Muscle of leg (tissue), 11 donors: ENCODE measurements around the gene ZCWPW1. TPM values are rescaled to one million over a fixed set of nuclear protein-coding genes. Genes with fewer than 3 reads are reported as not detected.

Experiments
- DNase-seq: peaks from one replicate; pipeline ENCODE4 v3.0.0; 2013
- H3K27ac ChIP-seq: one replicate; pipeline ENCODE4 v1.5.1; 2013; ENCODE audit warnings: mild to moderate bottlenecking, low read length, control low read depth
- H3K27me3 ChIP-seq: one replicate; pipeline ENCODE4 v1.6.1; 2013; ENCODE audit warnings: low read length; ENCODE audit not compliant: control insufficient read depth, insufficient read depth
- H3K36me3 ChIP-seq: one replicate; pipeline ENCODE4 v1.6.1; 2013; ENCODE audit warnings: low read length; ENCODE audit not compliant: control insufficient read depth, insufficient read depth
- H3K4me1 ChIP-seq: one replicate; pipeline ENCODE4 v1.6.1; 2013; ENCODE audit warnings: low read length; ENCODE audit not compliant: control insufficient read depth, insufficient read depth
- H3K4me3 ChIP-seq: one replicate; pipeline ENCODE4 v1.5.1; 2013; ENCODE audit warnings: low read length, control low read depth
- H3K9me3 ChIP-seq: replicated peaks from 2 replicates; pipeline ENCODE4 v1.6.1; 2013; ENCODE audit warnings: low read depth, low read length; ENCODE audit not compliant: control insufficient read depth
- WGBS: methylation state at CpG from one replicate; pipeline ENCODE4 v1.1.5; 2013; ENCODE audit warnings: missing lambda C conversion rate; ENCODE audit not compliant: insufficient coverage; 5-methylcytosine and 5-hydroxymethylcytosine counted together
- polyA plus RNA-seq, 8 donors: library from polyadenylated mRNA; unstranded; fragments of 120-200 nt; gene quantifications; one replicate each; pipeline versions ENCODE4 v1.2.1 to v1.2.3, GENCODE V29; 2013; ENCODE audit warnings: inconsistent platforms in 1 of 8, low replicate concordance in 1 of 8; ENCODE audit not compliant: insufficient read length in 8 of 8, insufficient read depth in 1 of 8
- total RNA-seq: library from RNA; stranded (reverse); fragments of 120-200 nt; gene quantifications from one replicate; pipeline ENCODE4 v1.2.4, GENCODE V29; 2013

The ZCWPW1 gene
- total and polyA plus RNA-seq, 9 donors: 4.4 to 8.9 (median 5.2) TPM

DNA sequence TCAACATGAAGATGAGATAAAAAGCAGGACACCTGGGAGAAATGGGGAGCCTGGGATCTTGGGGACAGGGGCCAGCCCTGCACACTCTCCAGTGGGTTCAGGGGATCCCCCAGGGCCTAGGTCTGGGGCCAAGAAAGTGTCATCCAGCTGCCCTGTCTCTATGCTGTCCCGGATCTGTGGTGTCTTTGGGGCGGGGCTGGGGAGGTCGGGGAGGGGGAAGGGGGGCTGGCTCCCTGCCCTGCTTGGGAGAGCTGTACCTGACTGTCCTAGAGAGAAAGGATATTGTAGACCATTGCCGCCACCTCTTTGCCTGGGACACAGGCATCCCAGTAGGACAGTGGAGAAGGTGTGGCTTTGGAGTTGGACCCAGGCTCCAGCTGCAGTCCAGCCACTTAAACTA is 42.5 kb upstream of the ZCWPW1 start:
- H3K4me3 ChIP-seq: no peak overlapping the region
- WGBS: no CpG with 5 or more reads among the region's 4 CpGs
- DNase-seq: no peak
- H3K36me3 ChIP-seq: peaks cover 54% of the 10 kb centered on the region
- H3K4me1 ChIP-seq: peaks cover 56% of the 10 kb centered on the region
- H3K27me3 ChIP-seq: no peaks in the 10 kb centered on the region
- H3K9me3 ChIP-seq: no peaks in the 10 kb centered on the region
- no peak overlapping the region for H3K27ac ChIP-seq

DNA sequence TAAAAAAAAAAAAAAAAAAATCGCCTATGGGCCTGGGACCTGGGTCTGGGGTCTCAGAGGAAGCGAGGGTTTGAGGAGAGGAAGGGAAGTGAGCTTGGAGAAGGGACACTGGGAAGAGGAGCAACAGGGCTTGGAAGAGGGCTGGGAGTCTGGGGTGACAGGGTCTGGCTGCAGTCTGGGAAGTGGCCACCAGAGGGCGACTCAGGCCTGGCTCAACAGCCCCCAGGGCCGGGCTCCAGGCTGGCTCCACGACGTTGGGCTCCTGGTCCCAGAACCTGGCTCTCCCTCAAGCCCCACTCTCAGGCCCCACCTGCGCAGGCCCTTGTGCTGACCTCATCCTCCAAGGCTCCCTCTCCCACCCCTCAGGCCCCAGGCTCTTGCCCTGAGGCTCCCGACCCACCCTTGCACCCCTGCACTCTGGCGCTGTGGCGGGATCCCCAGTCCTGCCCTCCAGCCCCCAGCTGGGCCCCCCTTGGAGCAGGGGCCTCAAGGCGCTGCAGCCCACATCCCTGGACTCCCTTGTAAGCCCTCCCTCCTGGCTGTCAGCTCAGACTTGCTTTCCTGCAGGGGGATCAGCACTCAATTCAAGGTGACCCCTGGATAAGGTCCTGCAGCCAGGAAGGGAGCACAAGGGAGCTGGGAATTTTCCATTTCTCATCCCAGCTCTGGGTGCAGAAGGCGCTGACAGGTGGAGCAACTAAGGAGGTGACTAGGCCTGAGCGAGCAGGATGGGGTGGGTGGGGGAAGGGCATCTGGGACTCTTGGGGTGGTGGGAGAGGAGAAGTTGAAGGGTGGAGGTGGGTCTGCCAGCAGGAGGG is 40.9 kb upstream of the ZCWPW1 start:
- no peaks in the 10 kb centered on the region for H3K27me3 ChIP-seq
- DNase-seq: peak; percentile 84
- H3K9me3 ChIP-seq: no peaks in the 10 kb centered on the region
- WGBS: 20% methylated on average over 10 of the region's 13 CpGs
- H3K4me1 ChIP-seq: peaks cover 57% of the 10 kb centered on the region
- H3K27ac ChIP-seq: no peak overlapping the region
- H3K36me3 ChIP-seq: peaks cover 47% of the 10 kb centered on the region
- no peak overlapping the region for H3K4me3 ChIP-seq

DNA sequence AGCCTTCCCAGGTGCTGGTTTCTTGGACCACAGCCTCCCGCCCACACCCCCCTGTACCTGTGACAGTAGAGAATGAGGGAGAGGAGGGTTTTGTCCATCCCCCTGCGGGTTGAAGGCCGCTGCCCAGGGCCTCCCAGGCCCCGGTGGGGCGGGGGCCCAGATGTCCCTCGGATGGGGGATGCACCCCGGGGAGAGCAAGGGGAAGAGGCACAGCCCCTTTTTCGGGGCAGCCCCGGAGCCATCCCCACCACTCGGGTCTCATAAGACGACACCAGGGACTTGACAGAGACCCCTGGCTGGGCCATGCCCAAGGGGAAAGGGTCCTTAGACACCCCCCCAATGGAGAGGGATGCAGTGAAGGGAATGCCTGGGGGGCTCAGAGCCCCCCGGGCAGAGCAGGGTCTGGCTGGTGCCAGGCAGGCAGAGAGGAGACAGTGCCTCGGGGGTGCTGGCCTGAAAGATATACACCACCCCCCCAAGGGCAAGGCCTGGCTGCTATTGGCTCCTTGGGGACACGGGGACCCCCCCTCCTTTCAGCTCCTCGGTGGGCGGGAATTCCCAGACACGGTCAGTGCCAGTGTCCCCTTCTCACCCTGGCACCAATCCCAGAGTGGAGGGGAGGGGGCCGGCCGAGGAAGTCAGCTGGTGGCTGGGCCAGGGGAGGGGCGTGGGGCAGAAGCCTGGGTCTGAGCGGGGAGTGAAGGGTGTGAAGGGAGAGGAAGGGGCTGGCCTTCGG is 39.3 kb upstream of the ZCWPW1 start:
- Histone ChIP-seq H3K4me3 (no peak overlapping the region), H3K36me3 (peaks cover 38% of the 10 kb centered on the region), H3K9me3 (no peaks in the 10 kb centered on the region), H3K27me3 (no peaks in the 10 kb centered on the region), H3K27ac (peak overlapping the region; percentile 42), H3K4me1 (peaks cover 61% of the 10 kb centered on the region)
- WGBS: 73% methylated on average over 11 of the region's 22 CpGs
- DNase-seq: peak; percentile 66

DNA sequence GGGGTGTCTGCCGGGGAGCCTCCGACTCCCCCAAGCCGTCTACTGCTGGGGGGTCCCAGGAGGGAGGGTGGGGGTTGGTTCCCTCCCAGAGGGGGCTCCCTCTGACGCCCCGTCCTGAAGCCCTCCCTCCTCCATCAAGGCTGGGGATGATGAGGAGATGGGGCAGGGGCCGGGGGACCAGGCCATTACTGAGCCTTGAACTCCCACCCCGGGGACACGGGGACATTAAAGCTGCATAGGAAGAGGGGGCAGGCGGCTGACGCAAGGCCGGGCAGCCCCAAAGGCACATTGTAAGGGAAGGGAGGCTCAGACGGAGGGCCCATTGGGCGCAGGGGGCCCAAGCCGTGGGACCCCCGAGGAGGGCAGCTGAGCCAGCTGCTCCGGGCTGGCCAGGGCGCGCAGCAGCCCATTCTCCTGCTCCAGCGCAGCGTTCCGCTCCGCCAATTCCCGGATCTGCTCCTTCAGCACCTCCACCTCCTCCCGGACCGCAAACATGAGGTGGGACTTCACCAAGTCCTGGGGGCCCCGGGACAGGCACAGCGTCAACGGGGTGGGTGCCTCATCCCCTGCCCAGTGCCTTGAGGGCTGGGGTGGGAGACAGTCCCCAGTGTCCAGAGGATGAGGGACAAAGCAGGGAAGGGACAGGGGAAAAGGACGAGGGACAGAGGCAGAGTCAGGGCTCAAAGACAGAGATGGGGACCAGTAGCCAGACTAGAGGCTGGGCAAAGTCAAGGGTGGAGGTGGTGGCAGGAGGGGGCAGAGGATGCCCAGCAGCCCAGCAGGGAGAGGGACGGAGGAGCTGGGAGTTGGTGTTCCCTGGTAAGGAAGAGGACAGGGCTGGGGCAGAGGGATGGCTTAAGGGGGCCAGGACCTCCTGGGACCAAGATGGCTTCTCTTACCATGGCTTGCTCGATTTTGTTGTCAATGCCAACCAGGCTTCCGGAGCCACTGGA is 38.4 kb upstream of the ZCWPW1 start:
- DNase-seq: no peak
- Histone ChIP-seq H3K27ac (peak overlapping the region; percentile 55), H3K36me3 (peaks cover 33% of the 10 kb centered on the region), H3K9me3 (no peaks in the 10 kb centered on the region), H3K4me3 (no peak overlapping the region), H3K27me3 (no peaks in the 10 kb centered on the region), H3K4me1 (peaks cover 59% of the 10 kb centered on the region)
- WGBS: 72% methylated on average over 18 of the region's 32 CpGs

DNA sequence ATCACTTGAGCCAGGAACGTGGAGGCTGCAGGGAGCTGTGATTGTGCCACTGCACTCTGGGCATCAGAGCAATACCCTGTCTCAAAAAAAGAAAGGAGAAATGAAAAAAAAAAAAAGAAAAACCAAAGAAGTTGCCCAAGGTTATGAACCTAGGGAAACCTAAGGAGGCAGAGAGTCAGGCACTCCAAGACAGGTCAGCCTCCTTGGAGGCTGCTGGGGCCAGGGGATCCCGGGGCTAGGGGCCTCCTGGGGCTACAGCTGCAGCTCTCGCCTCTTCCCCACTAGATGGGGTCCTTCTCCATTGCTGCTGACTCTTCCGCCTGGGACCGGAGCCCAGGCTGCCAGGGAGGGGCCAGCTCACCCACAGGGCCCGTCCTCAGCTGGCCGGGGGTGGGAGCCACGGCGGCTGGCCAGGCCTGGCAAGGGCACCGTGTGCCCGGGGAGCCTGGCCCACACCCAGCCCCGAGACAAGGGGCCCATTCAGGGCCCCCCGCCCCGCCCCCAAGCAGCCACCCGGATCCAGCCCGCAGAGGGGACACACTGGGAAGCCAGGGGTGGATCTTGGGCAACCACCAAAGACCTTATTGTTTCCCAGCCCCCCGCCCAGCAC is 37.3 kb upstream of the ZCWPW1 start:
- Histone ChIP-seq H3K9me3 (no peaks in the 10 kb centered on the region), H3K27me3 (no peaks in the 10 kb centered on the region), H3K36me3 (peaks cover 36% of the 10 kb centered on the region), H3K27ac (peak overlapping the region; percentile 59), H3K4me1 (peaks cover 59% of the 10 kb centered on the region), H3K4me3 (no peak overlapping the region)
- WGBS: 8% methylated on average over 14 of the region's 17 CpGs
- peak; percentile 90 for DNase-seq

DNA sequence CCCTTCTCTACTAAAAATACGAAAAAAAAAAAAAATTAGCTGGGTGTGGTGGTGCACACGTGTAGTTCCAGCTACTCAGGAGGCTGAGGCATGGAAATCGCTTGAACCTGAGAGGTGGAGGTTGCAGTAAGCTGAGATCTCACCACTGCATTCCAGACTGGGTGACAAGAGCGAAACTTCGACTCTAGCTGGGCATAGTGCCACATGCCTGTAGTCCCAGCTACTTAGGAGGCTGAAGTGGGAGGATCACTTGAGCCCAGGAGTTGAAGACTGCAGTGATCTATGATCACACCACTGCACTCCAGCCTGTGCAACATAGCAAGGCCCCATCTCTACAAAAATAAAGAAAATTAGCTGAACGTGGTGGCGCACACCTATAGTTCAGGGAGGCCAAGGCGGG is 36.8 kb upstream of the ZCWPW1 start:
- H3K27ac ChIP-seq: peak overlapping the region; percentile 59

DNA sequence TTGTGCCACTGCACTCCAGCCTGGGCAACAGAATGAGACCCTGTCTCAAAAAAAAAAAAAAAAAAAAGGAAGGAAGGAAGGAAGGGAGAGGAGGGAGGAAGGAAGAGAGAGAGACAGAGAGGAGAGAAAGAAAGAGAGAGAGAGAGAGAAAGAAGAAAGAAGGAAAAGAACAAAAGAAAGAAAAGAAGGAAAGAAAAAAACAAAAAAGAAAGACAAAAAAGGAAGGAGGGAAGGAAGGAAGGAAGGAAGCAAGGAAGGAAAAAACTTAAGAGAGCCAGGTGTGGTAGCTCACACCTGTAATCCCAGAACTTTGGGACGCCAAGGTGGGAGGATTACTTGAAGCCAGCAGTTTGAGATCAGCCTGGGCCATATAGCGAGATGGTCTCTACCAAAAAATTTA is 36.3 kb upstream of the ZCWPW1 start:
- Histone ChIP-seq H3K36me3 (peaks cover 37% of the 10 kb centered on the region), H3K4me1 (peaks cover 59% of the 10 kb centered on the region), H3K4me3 (no peak overlapping the region), H3K27ac (no peak overlapping the region), H3K9me3 (no peaks in the 10 kb centered on the region), H3K27me3 (no peaks in the 10 kb centered on the region)
- no peak for DNase-seq
- 64% methylated on average over 1 of the region's 2 CpGs for WGBS

More for the DNA sequence above, 36.8 kb upstream of the ZCWPW1 start:
- Histone ChIP-seq H3K4me1 (peaks cover 59% of the 10 kb centered on the region), H3K4me3 (no peak overlapping the region), H3K9me3 (no peaks in the 10 kb centered on the region), H3K27me3 (no peaks in the 10 kb centered on the region), H3K36me3 (peaks cover 36% of the 10 kb centered on the region)
- WGBS: 70% methylated on average over 4 of the region's 8 CpGs
- no peak for DNase-seq

DNA sequence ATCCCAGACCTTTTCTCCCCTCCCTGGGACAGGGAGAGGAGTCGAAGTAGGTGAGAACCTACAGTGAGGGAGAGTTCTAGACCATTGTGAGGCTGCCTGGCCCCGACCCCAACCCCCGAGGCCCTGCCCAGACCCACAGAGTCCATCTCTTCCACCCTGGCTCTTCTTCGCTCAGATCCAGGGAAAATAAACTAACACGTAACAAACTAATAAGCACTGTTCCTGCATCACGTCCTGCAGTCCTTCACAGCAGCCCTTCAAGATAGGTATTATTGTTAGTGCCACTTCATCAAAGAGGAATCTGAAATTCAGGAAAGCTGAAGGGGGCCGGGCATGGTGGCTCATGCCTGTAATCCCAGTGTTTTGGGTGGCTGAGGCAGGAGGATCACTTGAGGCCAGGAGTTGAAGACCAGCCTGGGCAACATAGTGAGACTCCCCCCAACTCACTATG is 35.7 kb upstream of the ZCWPW1 start, which contains the start of gene SPACDR:
Gene SPACDR (minus strand): TSS at position 51 of the 451 bp plus-strand sequence. CDS start 235 bp downstream, outside the sequence.
- WGBS: 82% methylated on average over 2 of the region's 7 CpGs
- no peak for DNase-seq
- H3K4me1 ChIP-seq: peaks cover 53% of the 10 kb centered on the region
- H3K27me3 ChIP-seq: no peaks in the 10 kb centered on the region
- no peaks in the 10 kb centered on the region for H3K9me3 ChIP-seq
- H3K27ac ChIP-seq: peak within 1 kb of the TSS; percentile 62
- no peak within 1 kb of the TSS for H3K4me3 ChIP-seq
- H3K36me3 ChIP-seq: peaks cover 37% of the 10 kb centered on the region

DNA sequence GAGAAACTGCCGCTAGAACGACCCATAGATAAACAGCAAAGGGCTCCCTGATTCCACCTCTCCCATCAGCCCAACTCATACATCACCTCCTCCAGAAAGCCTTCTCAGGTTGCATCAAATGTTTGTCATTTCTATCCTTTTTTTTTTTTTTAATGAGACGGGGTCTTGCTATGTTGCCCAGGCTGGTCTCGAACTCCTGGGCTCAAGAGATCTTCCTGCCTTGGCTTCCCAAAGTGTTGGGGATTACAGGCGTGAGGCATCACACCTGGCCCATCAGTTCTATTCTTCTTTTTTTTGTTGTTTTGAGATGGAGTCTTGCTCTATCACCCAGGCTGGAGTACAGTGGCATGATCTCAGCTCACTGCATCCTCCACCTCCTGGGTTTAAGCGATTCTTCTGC is 28.5 kb upstream of the ZCWPW1 start:
- Histone ChIP-seq H3K9me3 (no peaks in the 10 kb centered on the region), H3K4me3 (no peak overlapping the region), H3K27me3 (no peaks in the 10 kb centered on the region), H3K27ac (no peak overlapping the region), H3K36me3 (peaks cover 20% of the 10 kb centered on the region), H3K4me1 (peaks cover 20% of the 10 kb centered on the region)
- WGBS: no CpG with 5 or more reads among the region's 6 CpGs
- DNase-seq: no peak
